Measurements from ENCODE around the gene PIRT. TPM values are rescaled to one million over a fixed set of nuclear protein-coding genes. Genes with fewer than 3 reads are reported as not detected.

PIRT gene
- total RNA-seq, 1 donor from 2014 or later: not detected

- no peak overlapping the region for H3K4me3 ChIP-seq
- DNase-seq (ENCODE audit: low spot score in 2 of 2): no peak
- no peaks in the 10 kb centered on the region for H3K4me1 ChIP-seq
- no peaks in the 10 kb centered on the region for H3K36me3 ChIP-seq
- intact Hi-C loops (cut with DNase I): no loop called here
- no peak for TF ChIP-seq CTCF (IDR thresholded peaks at IDR 0.05)
- no peaks in the 10 kb centered on the region for H3K9me3 ChIP-seq
- H3K27ac ChIP-seq: no peak overlapping the region
- no peaks in the 10 kb centered on the region for H3K27me3 ChIP-seq
These were observed 44.6 kb downstream of the PIRT start for GRCh38 chr17:10793256-10793655.

- Histone ChIP-seq H3K9me3 (no peaks in the 10 kb centered on the region), H3K36me3 (no peaks in the 10 kb centered on the region), H3K4me1 (no peaks in the 10 kb centered on the region), H3K27me3 (no peaks in the 10 kb centered on the region), H3K27ac (no peak overlapping the region), H3K4me3 (no peak overlapping the region)
- DNase-seq (ENCODE audit: low spot score in 2 of 2): no peak
- intact Hi-C loops (cut with DNase I): no loop called here
- TF ChIP-seq CTCF (IDR thresholded peaks at IDR 0.05): no peak
These were observed 45.7 kb downstream of the PIRT start for GRCh38 chr17:10792151-10792550.

GRCh38 chr17:10790491-10791401 is 47.1 kb downstream of the PIRT start:
- TF ChIP-seq CTCF (IDR thresholded peaks at IDR 0.05): no peak
- no peak for DNase-seq (ENCODE audit: low spot score in 2 of 2)
- H3K27me3 ChIP-seq: no peaks in the 10 kb centered on the region
- H3K36me3 ChIP-seq: no peaks in the 10 kb centered on the region
- no peaks in the 10 kb centered on the region for H3K4me1 ChIP-seq
- no peak overlapping the region for H3K27ac ChIP-seq
- H3K9me3 ChIP-seq: no peaks in the 10 kb centered on the region
- intact Hi-C loops (cut with DNase I): no loop called here
- no peak overlapping the region for H3K4me3 ChIP-seq

GRCh38 chr17:10789694-10790271 is 48.1 kb downstream of the PIRT start:
- Histone ChIP-seq H3K4me3 (no peak overlapping the region), H3K9me3 (no peaks in the 10 kb centered on the region), H3K27ac (no peak overlapping the region), H3K4me1 (no peaks in the 10 kb centered on the region), H3K36me3 (no peaks in the 10 kb centered on the region), H3K27me3 (no peaks in the 10 kb centered on the region)
- DNase-seq (ENCODE audit: low spot score in 2 of 2): no peak
- no peak for TF ChIP-seq CTCF (IDR thresholded peaks at IDR 0.05)
- intact Hi-C loops (cut with DNase I): no loop called here

GRCh38 chr17:10787306-10788045 is 50.4 kb downstream of the PIRT start:
- intact Hi-C loops (cut with DNase I): no loop called here
- TF ChIP-seq CTCF (IDR thresholded peaks at IDR 0.05): no peak
- no peaks in the 10 kb centered on the region for H3K9me3 ChIP-seq
- DNase-seq (ENCODE audit: low spot score in 2 of 2): no peak
- no peaks in the 10 kb centered on the region for H3K27me3 ChIP-seq
- no peak overlapping the region for H3K27ac ChIP-seq
- H3K4me3 ChIP-seq: no peak overlapping the region
- H3K4me1 ChIP-seq: no peaks in the 10 kb centered on the region
- no peaks in the 10 kb centered on the region for H3K36me3 ChIP-seq

Data from ascending aorta (tissue), 2 donors.